ENCODE data around the gene PSMD11. TPM values are rescaled to one million over a fixed set of nuclear protein-coding genes. Genes with fewer than 3 reads are reported as not detected.

The PSMD11 gene
- total RNA-seq, 4 donors from 2014 or later = 41.7 to 68.7 (median 64.9) TPM

DNA sequence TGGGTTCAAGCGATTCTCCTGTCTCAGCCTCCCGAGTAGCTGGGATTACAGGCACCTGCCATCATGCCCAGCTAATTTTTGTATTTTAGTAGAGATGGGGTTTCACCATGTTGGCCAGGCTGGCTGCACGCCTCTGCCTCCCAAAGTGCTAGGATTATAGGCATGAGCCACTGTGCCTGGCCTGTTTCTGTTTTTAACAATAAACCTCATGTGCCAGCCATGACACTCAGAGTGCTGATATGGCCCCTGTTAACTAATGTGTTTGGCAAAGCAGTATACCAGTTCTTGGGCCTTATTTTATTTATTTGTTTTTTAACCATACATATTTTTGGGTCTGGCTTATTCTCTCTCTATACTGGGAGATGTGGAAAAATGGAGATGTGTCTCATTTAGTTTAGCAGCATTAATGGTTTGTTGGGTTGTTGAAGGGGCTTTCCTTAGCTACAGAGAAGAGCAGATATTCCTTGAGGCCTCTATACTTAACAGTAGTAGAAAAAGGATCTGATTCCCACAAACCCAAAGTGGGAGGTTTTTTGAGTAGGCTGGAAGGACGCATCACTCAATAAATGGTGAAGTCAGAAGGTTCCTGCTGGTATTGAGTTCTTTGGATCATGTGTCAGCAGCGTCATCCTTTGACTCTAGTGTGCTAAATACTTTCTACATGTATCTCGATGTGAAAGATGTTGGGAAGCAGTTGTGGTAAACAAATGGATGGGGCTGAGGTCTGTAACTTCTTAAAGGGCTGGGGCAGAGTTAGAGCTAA is 26.3 kb downstream of the PSMD11 start:
- Histone ChIP-seq H3K4me3 (no peak overlapping the region), H3K9me3 (no peaks in the 10 kb centered on the region), H3K27ac (no peak overlapping the region), H3K36me3 (peaks cover 4 to 97% of the 10 kb centered on the region in 2 donors), H3K4me1 (no peaks in the 10 kb centered on the region), H3K27me3 (no peaks in the 10 kb centered on the region)
- TF ChIP-seq POLR2A (IDR thresholded peaks at IDR 0.05) (no peak), POLR2AphosphoS5 (IDR thresholded peaks at IDR 0.05) (no peak), EP300 (IDR thresholded peaks at IDR 0.05) (no peak)
- TF ChIP-seq, protein P1, sequence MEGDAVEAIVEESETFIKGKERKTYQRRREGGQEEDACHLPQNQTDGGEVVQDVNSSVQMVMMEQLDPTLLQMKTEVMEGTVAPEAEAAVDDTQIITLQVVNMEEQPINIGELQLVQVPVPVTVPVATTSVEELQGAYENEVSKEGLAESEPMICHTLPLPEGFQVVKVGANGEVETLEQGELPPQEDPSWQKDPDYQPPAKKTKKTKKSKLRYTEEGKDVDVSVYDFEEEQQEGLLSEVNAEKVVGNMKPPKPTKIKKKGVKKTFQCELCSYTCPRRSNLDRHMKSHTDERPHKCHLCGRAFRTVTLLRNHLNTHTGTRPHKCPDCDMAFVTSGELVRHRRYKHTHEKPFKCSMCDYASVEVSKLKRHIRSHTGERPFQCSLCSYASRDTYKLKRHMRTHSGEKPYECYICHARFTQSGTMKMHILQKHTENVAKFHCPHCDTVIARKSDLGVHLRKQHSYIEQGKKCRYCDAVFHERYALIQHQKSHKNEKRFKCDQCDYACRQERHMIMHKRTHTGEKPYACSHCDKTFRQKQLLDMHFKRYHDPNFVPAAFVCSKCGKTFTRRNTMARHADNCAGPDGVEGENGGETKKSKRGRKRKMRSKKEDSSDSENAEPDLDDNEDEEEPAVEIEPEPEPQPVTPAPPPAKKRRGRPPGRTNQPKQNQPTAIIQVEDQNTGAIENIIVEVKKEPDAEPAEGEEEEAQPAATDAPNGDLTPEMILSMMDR (IDR thresholded peaks at IDR 0.05) = no peak
- ATAC-seq = no peak
- WGBS, 2 donors (ENCODE audit: low coverage in 1 of 2) = 80 to 98% methylated on average over 3 to 6 of the region's 6 CpGs

DNA sequence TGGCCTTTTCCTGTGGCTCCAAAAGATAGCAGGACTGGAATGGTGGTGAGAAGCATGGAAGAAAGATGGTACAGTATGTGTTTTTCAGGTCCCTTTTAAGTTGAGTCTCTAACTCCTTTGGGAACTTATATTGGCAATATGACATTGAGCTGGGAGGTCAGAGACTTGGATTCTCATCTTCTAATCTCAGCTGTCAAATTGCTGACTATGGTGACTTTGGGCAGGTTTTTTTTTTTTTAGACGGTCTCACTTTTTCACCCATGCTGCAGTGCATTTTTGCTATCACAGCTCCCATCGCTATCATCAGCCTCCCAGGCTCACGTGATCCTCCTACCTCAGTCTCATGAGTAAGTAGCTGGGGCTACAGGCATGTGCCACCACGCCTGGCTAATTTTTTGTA is 27.3 kb downstream of the PSMD11 start:
- Histone ChIP-seq H3K27me3 (no peaks in the 10 kb centered on the region), H3K36me3 (peaks cover 4 to 97% of the 10 kb centered on the region in 2 donors), H3K4me1 (no peaks in the 10 kb centered on the region), H3K9me3 (no peaks in the 10 kb centered on the region), H3K4me3 (no peak overlapping the region), H3K27ac (no peak overlapping the region)
- no peak for ATAC-seq
- TF ChIP-seq, protein P1 (IDR thresholded peaks at IDR 0.05) = no peak
- TF ChIP-seq POLR2AphosphoS5 (IDR thresholded peaks at IDR 0.05) (no peak), EP300 (IDR thresholded peaks at IDR 0.05) (no peak), POLR2A (IDR thresholded peaks at IDR 0.05) (no peak)
- 100% methylated on average over 3 of the region's 4 CpGs; no CpG with 5 or more reads in 1 of the 2 donors for WGBS, 2 donors (ENCODE audit: low coverage in 1 of 2)

DNA sequence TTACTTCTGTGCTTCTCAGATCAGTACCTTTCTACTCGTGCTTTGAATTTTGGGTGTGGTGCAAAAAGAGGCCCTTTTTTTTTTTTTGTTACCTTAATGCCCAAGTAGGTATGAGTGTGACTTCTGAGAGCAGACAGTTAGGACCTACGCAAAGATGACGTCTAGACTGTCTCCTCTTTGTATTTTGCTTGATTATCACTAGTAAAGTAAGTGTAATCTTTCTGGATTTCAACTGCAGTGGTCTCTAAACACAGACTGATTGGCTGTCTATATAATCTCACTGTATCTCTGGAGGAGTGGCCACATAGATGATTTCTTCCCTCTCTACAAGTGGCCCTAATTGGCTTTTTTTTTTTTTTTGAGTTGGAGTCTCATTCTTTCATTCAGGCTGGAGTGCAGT is 30.9 kb downstream of the PSMD11 start:
- TF ChIP-seq POLR2A (IDR thresholded peaks at IDR 0.05) (no peak), POLR2AphosphoS5 (IDR thresholded peaks at IDR 0.05) (no peak), EP300 (IDR thresholded peaks at IDR 0.05) (no peak)
- TF ChIP-seq, protein P1 (IDR thresholded peaks at IDR 0.05) = no peak
- Histone ChIP-seq H3K36me3 (peaks cover 8 to 100% of the 10 kb centered on the region in 2 donors), H3K4me1 (no peaks in the 10 kb centered on the region), H3K4me3 (no peak overlapping the region), H3K9me3 (no peaks in the 10 kb centered on the region), H3K27ac (no peak overlapping the region), H3K27me3 (no peaks in the 10 kb centered on the region)
- no peak for ATAC-seq
- WGBS, 2 donors (ENCODE audit: low coverage in 1 of 2) = 85 to 100% methylated on average over 2 to 3 of the region's 3 CpGs

DNA sequence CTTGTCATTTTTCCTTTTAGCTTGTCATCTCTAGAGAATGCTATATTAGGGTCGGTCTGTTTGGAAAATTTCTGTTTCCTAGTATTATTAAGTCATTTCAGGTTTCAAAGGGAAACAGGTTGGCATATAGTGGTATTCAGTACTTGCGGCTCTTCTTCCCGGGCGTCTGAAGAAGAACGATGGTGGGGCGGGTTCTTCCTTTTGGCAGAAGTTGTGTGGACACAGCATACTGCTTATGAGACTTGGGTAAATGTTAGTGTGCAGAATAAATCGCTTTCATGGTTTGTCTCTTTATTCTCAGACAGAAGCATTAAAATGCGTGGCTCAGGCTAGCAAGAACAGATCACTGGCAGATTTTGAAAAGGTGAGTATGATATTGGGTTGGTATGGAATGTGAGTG is 32.9 kb downstream of the PSMD11 start:
- no peak overlapping the region for H3K4me3 ChIP-seq
- H3K27me3 ChIP-seq = no peaks in the 10 kb centered on the region
- no peaks in the 10 kb centered on the region for H3K9me3 ChIP-seq
- H3K27ac ChIP-seq = no peak overlapping the region
- TF ChIP-seq POLR2A (IDR thresholded peaks at IDR 0.05) (no peak), POLR2AphosphoS5 (IDR thresholded peaks at IDR 0.05) (no peak), EP300 (IDR thresholded peaks at IDR 0.05) (no peak)
- TF ChIP-seq, protein P1 (IDR thresholded peaks at IDR 0.05) = no peak
- no peaks in the 10 kb centered on the region for H3K4me1 ChIP-seq
- WGBS, 2 donors (ENCODE audit: low coverage in 1 of 2) = 88 to 100% methylated on average over 1 to 8 of the region's 8 CpGs
- peaks cover 8 to 100% of the 10 kb centered on the region in 2 donors for H3K36me3 ChIP-seq
- ATAC-seq = no peak

DNA sequence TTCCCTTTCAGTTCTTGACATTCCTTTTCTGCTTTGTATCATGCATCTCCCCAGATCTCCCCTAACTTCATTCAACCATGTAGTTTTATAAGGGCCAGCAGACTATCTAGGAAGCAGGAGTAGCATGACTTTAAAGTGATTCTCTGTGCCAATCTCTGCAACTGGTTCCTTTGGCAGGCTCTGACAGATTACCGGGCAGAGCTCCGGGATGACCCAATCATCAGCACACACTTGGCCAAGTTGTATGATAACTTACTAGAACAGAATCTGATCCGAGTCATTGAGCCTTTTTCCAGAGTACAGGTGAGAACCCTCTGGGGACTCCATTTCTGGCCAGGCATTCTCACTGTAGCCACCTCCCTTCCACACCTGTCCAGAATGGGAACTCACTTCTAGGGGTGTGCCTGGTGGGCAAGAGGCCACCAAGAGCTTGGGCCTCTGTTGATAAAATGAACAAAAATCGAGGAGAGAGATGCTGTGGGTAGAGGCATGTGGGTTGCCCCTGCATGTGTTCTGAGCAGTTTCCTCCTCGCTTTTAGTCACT is 34.8 kb downstream of the PSMD11 start:
- ATAC-seq = no peak
- Histone ChIP-seq H3K36me3 (peaks cover 8 to 88% of the 10 kb centered on the region in 2 donors), H3K9me3 (no peaks in the 10 kb centered on the region), H3K4me1 (peaks cover 0 to 17% (median 3%) of the 10 kb centered on the region in 3 donors), H3K4me3 (no peak overlapping the region), H3K27me3 (no peaks in the 10 kb centered on the region), H3K27ac (no peak overlapping the region)
- WGBS, 2 donors (ENCODE audit: low coverage in 1 of 2) = 54 to 63% methylated on average over 2 to 3 of the region's 5 CpGs
- TF ChIP-seq EP300 (IDR thresholded peaks at IDR 0.05) (no peak), POLR2A (IDR thresholded peaks at IDR 0.05) (no peak), POLR2AphosphoS5 (IDR thresholded peaks at IDR 0.05) (no peak)
- TF ChIP-seq, protein P1 (IDR thresholded peaks at IDR 0.05) = no peak

Measured in gastroesophageal sphincter (tissue), 4 donors.